HEK293 (cell line): ENCODE data around the gene PARD6B.

Experiments
- CTCF ChIA-PET: fragments of 350-600 bp; formaldehyde crosslinking; extraction: SDS; loops from one replicate; lab custom pipeline; 2021; ENCODE audit warnings: antibody characterized with exemption; lab: Yijun Ruan, JAX
- POLR2A ChIA-PET: fragments of 300-600 bp; formaldehyde crosslinking; extraction: SDS; loops from one replicate; lab custom pipeline; 2020; ENCODE audit warnings: antibody characterized with exemption, inconsistent platforms; lab: Yijun Ruan, JAX
- H3K27ac ChIP-seq: fragments of 200-500 bp; sonication (Bioruptor generic); 2 replicates; pipeline ENCODE4 v1.5.1; 2014; ENCODE audit warnings: low read depth, low read length, control low read depth, inconsistent platforms; ENCODE audit errors: extremely low read depth
- H3K36me3 ChIP-seq, 2 experiments: fragments of 200-500 bp in 1 of 2; sonication (Bioruptor generic) in 1 of 2; 1 replicate in 1 of 2; 2 replicates in 1 of 2; pipeline ENCODE4 v1.5.1; 2014 to 2017; ENCODE audit warnings: inconsistent platforms in 2 of 2, low read length in 2 of 2; ENCODE audit not compliant: control insufficient read depth in 2 of 2, insufficient read depth in 1 of 2
- H3K4me1 ChIP-seq: fragments of 200-500 bp; sonication (Bioruptor generic); 2 replicates; pipeline ENCODE4 v1.5.1; 2014; ENCODE audit warnings: mild to moderate bottlenecking, low read length, inconsistent platforms; ENCODE audit not compliant: control insufficient read depth, insufficient read depth
- H3K4me3 ChIP-seq: 2 replicates; pipeline ENCODE4 v1.5.1; 2011; ENCODE audit warnings: low read depth, mild to moderate bottlenecking, control low read depth, low read length, moderate library complexity
- H3K9me3 ChIP-seq: fragments of 200-500 bp; sonication (Bioruptor generic); 2 replicates; pipeline ENCODE4 v1.5.1; 2014; ENCODE audit warnings: low read depth, low read length, inconsistent platforms; ENCODE audit not compliant: control insufficient read depth, insufficient read depth
- EGR2 ChIP-seq: fragments of 450-650 bp; formaldehyde crosslinking; IDR thresholded peaks from 2 replicates; pipeline ENCODE4 v1.5.1; 2016; ENCODE audit warnings: low read depth, missing biosample characterization, missing genetic modification characterization
- KLF10 ChIP-seq: fragments of 450-650 bp; IDR thresholded peaks from 2 replicates; pipeline ENCODE4 v1.5.1; 2018; ENCODE audit warnings: missing biosample characterization, mild to moderate bottlenecking, missing genetic modification characterization
- KLF16 ChIP-seq: fragments of 450-650 bp; formaldehyde crosslinking; IDR thresholded peaks from 2 replicates; pipeline ENCODE4 v1.5.1; 2017; ENCODE audit warnings: missing biosample characterization, missing genetic modification characterization
- OSR2 ChIP-seq: fragments of 450-650 bp; formaldehyde crosslinking; IDR thresholded peaks from 2 replicates; pipeline ENCODE4 v1.5.1; 2016; ENCODE audit warnings: missing biosample characterization, missing genetic modification characterization
- PRDM1 ChIP-seq: fragments of 450-650 bp; formaldehyde crosslinking; IDR thresholded peaks from 2 replicates; pipeline ENCODE4; 2016; ENCODE audit warnings: missing biosample characterization, missing genetic modification characterization
- SP2 ChIP-seq: fragments of 450-650 bp; formaldehyde crosslinking; IDR thresholded peaks from 2 replicates; pipeline ENCODE4 v1.5.1; 2016; ENCODE audit warnings: missing biosample characterization, missing genetic modification characterization
- SP7 ChIP-seq: fragments of 450-650 bp; formaldehyde crosslinking; IDR thresholded peaks from 2 replicates; pipeline ENCODE4 v1.5.1; 2016; ENCODE audit warnings: missing biosample characterization, missing genetic modification characterization
- TCF7L2 ChIP-seq: IDR thresholded peaks from 2 replicates; pipeline ENCODE4 v1.6.1; 2011; ENCODE audit warnings: low read depth, mild to moderate bottlenecking, inconsistent platforms, low read length, moderate library complexity, borderline replicate concordance
- TRIM28 ChIP-seq: IDR thresholded peaks from 2 replicates; pipeline ENCODE4 v1.6.1; 2011; ENCODE audit warnings: low read length, control low read depth, borderline replicate concordance
- ZBTB1 ChIP-seq: fragments of 450-650 bp; formaldehyde crosslinking; IDR thresholded peaks from 2 replicates; pipeline ENCODE4 v1.5.1; 2016; ENCODE audit warnings: missing biosample characterization, missing genetic modification characterization
- ZFP37 ChIP-seq: fragments of 450-650 bp; formaldehyde crosslinking; IDR thresholded peaks from 2 replicates; pipeline ENCODE4 v1.5.1; 2016; ENCODE audit warnings: missing biosample characterization, missing genetic modification characterization
- ZNF112 ChIP-seq: fragments of 450-650 bp; formaldehyde crosslinking; IDR thresholded peaks from 2 replicates; pipeline ENCODE4 v1.5.0; 2017; ENCODE audit warnings: missing biosample characterization, missing genetic modification characterization
- ZNF133 ChIP-seq: fragments of 450-650 bp; formaldehyde crosslinking; IDR thresholded peaks from 2 replicates; pipeline ENCODE4 v1.5.1; 2016; ENCODE audit warnings: missing biosample characterization, missing genetic modification characterization
- ZNF184 ChIP-seq: fragments of 450-650 bp; IDR thresholded peaks from 2 replicates; pipeline ENCODE4 v1.5.1; 2018; ENCODE audit warnings: missing biosample characterization, mild to moderate bottlenecking, missing genetic modification characterization
- ZNF223 ChIP-seq: fragments of 450-650 bp; formaldehyde crosslinking; IDR thresholded peaks from 2 replicates; pipeline ENCODE4 v1.5.1; 2016; ENCODE audit warnings: missing biosample characterization, missing genetic modification characterization
- ZNF341 ChIP-seq: fragments of 450-650 bp; formaldehyde crosslinking; IDR thresholded peaks from 2 replicates; pipeline ENCODE4; 2016; ENCODE audit warnings: low read depth, missing biosample characterization, missing genetic modification characterization
- ZNF514 ChIP-seq: fragments of 450-650 bp; formaldehyde crosslinking; IDR thresholded peaks from 2 replicates; pipeline ENCODE4 v1.5.1; 2016; ENCODE audit warnings: missing biosample characterization, missing genetic modification characterization
- ZNF621 ChIP-seq: fragments of 450-650 bp; formaldehyde crosslinking; IDR thresholded peaks from 2 replicates; pipeline ENCODE4 v1.5.1; 2017; ENCODE audit warnings: missing biosample characterization, missing genetic modification characterization
- ZNF623 ChIP-seq: fragments of 450-650 bp; formaldehyde crosslinking; IDR thresholded peaks from 2 replicates; pipeline ENCODE4 v1.5.1; 2016; ENCODE audit warnings: missing biosample characterization, missing genetic modification characterization
- ZNF76 ChIP-seq: fragments of 450-650 bp; formaldehyde crosslinking; IDR thresholded peaks from 2 replicates; pipeline ENCODE4; 2016; ENCODE audit warnings: low read depth, missing biosample characterization, missing genetic modification characterization, borderline replicate concordance
- ZXDB ChIP-seq: fragments of 450-650 bp; formaldehyde crosslinking; IDR thresholded peaks from 2 replicates; pipeline ENCODE4 v1.5.1; 2016; ENCODE audit warnings: missing biosample characterization, missing genetic modification characterization
- TF ChIP-seq, protein P1 (sequence below): fragments of 450-650 bp; formaldehyde crosslinking; IDR thresholded peaks from 2 replicates; pipeline ENCODE4 v1.5.1; 2016; ENCODE audit warnings: missing biosample characterization, missing genetic modification characterization
- TF ChIP-seq, protein P2 (sequence below): fragments of 450-650 bp; formaldehyde crosslinking; IDR thresholded peaks from 2 replicates; pipeline ENCODE4 v1.5.1; 2017; ENCODE audit warnings: missing biosample characterization, missing genetic modification characterization
- TF ChIP-seq, protein P3 (sequence below): fragments of 450-650 bp; formaldehyde crosslinking; conservative IDR thresholded peaks from 2 replicates; pipeline ENCODE4 v1.5.1; 2016; ENCODE audit warnings: low read depth, missing biosample characterization, missing genetic modification characterization
- TF ChIP-seq, protein P4 (sequence below): fragments of 450-650 bp; formaldehyde crosslinking; IDR thresholded peaks from 2 replicates; pipeline ENCODE4 v1.5.1; 2016; ENCODE audit warnings: missing biosample characterization, missing genetic modification characterization

PARD6B gene

DNA sequence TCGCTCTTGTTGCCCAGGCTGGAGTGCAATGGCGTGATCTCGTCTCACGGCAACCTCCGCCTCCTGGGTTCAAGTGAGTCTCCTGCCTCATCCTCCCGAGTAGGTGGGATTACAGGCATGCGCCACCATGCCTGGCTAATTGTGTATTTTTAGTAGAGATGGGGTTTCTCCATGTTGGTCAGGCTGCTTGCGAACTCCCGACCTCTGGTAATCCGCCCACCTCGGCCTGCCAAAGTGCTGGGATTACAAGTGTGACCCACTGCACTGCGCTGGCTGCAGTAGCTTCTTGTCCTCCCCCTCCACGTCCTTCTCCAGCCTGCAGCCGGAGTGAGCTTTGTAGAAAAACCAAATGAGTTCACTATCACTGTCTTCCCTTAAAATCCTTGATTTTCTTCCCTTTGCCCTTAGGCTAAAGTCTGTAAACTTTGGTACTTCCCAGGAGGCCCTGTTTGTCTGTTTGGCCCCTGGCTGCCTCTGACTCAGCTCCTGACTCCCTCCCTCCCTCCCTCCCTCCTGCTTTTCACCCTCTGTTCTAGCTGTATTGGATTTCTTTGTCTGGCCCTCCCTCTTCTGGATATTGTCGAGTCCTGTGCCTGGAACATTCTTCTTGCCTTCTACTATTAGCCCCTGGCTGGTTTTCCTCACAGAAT lies 12.9 kb downstream of the PARD6B start:
- Histone ChIP-seq H3K27ac (peak overlapping the region; percentile 61), H3K4me1 (peaks cover 25% of the 10 kb centered on the region), H3K9me3 (no peaks in the 10 kb centered on the region), H3K4me3 (no peak overlapping the region), H3K36me3 (peaks cover 8 to 11% of the 10 kb centered on the region in 2 experiments; a peak in 2 of 3 replicates)
- ChIA-PET POLR2A (interaction anchor here (0.5 to 2.7 kb wide), 9 partner anchors 11 to 585 kb away, joined by 3 to 10 read pairs (median 4); partner anchors contain the start of gene PARD6B), CTCF (interaction anchor here (0.6 to 3.2 kb wide), 10 partner anchors 9 to 1385 kb away, joined by 3 to 21 read pairs (median 5); no protein-coding TSS in a partner anchor)
- TF ChIP-seq ZNF223 (no peak), ZXDB (tag by site-specific recombination) (peak; percentile 61), TRIM28 (no peak), ZNF621 (tag by site-specific recombination) (no peak), ZBTB1 (tag by site-specific recombination) (no peak), SP7 (tag by site-specific recombination) (peak; percentile 67; the same call in 1 of the 2 replicates), SP2 (tag by site-specific recombination) (peak; percentile 11; the same call in 1 of the 2 replicates), ZNF623 (no peak), PRDM1 (tag by site-specific recombination) (peak; percentile 83), ZNF112 (tag by site-specific recombination) (no peak), ZNF76 (tag by site-specific recombination) (0 out of 2 replicates have a peak, but pooled peaks have one; percentile 20), OSR2 (tag by site-specific recombination) (peak; percentile 55; the same call in 1 of the 2 replicates), ZNF514 (tag by site-specific recombination) (no peak), ZNF133 (tag by site-specific recombination) (no peak), TCF7L2 (no peak), ZNF184 (tag by site-specific recombination) (no peak), ZFP37 (no peak), KLF16 (tag by site-specific recombination) (0 out of 2 replicates have a peak, but pooled peaks have one; percentile 21), KLF10 (no peak), EGR2 (tag by site-specific recombination) (peak; percentile 81), ZNF341 (tag by site-specific recombination) (peak; percentile 31; the same call in 1 of the 2 replicates)
- TF ChIP-seq, protein P1, sequence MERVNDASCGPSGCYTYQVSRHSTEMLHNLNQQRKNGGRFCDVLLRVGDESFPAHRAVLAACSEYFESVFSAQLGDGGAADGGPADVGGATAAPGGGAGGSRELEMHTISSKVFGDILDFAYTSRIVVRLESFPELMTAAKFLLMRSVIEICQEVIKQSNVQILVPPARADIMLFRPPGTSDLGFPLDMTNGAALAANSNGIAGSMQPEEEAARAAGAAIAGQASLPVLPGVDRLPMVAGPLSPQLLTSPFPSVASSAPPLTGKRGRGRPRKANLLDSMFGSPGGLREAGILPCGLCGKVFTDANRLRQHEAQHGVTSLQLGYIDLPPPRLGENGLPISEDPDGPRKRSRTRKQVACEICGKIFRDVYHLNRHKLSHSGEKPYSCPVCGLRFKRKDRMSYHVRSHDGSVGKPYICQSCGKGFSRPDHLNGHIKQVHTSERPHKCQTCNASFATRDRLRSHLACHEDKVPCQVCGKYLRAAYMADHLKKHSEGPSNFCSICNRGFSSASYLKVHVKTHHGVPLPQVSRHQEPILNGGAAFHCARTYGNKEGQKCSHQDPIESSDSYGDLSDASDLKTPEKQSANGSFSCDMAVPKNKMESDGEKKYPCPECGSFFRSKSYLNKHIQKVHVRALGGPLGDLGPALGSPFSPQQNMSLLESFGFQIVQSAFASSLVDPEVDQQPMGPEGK (tag by site-specific recombination), result no peak
- TF ChIP-seq, protein P2, sequence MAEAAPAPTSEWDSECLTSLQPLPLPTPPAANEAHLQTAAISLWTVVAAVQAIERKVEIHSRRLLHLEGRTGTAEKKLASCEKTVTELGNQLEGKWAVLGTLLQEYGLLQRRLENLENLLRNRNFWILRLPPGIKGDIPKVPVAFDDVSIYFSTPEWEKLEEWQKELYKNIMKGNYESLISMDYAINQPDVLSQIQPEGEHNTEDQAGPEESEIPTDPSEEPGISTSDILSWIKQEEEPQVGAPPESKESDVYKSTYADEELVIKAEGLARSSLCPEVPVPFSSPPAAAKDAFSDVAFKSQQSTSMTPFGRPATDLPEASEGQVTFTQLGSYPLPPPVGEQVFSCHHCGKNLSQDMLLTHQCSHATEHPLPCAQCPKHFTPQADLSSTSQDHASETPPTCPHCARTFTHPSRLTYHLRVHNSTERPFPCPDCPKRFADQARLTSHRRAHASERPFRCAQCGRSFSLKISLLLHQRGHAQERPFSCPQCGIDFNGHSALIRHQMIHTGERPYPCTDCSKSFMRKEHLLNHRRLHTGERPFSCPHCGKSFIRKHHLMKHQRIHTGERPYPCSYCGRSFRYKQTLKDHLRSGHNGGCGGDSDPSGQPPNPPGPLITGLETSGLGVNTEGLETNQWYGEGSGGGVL (tag by site-specific recombination), result peak; percentile 53; the same call in 1 of the 2 replicates
- TF ChIP-seq, protein P3, sequence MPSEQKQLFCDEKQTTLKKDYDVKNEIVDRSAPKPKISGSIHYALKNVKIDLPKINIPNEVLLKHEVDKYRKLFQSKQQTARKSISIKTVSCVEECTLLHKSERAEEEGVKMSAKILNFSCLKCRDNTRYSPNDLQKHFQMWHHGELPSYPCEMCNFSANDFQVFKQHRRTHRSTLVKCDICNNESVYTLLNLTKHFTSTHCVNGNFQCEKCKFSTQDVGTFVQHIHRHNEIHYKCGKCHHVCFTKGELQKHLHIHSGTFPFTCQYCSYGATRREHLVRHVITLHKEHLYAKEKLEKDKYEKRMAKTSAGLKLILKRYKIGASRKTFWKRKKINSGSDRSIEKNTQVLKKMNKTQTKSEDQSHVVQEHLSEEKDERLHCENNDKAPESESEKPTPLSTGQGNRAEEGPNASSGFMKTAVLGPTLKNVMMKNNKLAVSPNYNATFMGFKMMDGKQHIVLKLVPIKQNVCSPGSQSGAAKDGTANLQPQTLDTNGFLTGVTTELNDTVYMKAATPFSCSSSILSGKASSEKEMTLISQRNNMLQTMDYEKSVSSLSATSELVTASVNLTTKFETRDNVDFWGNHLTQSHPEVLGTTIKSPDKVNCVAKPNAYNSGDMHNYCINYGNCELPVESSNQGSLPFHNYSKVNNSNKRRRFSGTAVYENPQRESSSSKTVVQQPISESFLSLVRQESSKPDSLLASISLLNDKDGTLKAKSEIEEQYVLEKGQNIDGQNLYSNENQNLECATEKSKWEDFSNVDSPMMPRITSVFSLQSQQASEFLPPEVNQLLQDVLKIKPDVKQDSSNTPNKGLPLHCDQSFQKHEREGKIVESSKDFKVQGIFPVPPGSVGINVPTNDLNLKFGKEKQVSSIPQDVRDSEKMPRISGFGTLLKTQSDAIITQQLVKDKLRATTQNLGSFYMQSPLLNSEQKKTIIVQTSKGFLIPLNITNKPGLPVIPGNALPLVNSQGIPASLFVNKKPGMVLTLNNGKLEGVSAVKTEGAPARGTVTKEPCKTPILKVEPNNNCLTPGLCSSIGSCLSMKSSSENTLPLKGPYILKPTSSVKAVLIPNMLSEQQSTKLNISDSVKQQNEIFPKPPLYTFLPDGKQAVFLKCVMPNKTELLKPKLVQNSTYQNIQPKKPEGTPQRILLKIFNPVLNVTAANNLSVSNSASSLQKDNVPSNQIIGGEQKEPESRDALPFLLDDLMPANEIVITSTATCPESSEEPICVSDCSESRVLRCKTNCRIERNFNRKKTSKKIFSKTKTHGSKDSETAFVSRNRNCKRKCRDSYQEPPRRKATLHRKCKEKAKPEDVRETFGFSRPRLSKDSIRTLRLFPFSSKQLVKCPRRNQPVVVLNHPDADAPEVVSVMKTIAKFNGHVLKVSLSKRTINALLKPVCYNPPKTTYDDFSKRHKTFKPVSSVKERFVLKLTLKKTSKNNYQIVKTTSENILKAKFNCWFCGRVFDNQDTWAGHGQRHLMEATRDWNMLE (tag by site-specific recombination), result no peak
- TF ChIP-seq, protein P4, sequence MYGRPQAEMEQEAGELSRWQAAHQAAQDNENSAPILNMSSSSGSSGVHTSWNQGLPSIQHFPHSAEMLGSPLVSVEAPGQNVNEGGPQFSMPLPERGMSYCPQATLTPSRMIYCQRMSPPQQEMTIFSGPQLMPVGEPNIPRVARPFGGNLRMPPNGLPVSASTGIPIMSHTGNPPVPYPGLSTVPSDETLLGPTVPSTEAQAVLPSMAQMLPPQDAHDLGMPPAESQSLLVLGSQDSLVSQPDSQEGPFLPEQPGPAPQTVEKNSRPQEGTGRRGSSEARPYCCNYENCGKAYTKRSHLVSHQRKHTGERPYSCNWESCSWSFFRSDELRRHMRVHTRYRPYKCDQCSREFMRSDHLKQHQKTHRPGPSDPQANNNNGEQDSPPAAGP (tag by site-specific recombination), result peak; percentile 53
